OCI-LY3 (cell line): ENCODE data around the gene AGAP2.

ENCODE experiments used
- CTCF ChIP-seq: fragments of 200-600, 300-600 bp; sonication (generic); IDR thresholded peaks from 2 replicates; pipeline ENCODE4 v1.5.1; 2014; ENCODE audit warnings: antibody characterized with exemption, low read length, low read depth
- EZH2phosphoT487 ChIP-seq: fragments of 200-600 bp; shearing (Covaris generic); IDR thresholded peaks from 2 replicates; pipeline ENCODE4 v1.6.1; 2018; ENCODE audit warnings: antibody characterized with exemption, mixed run types, low read depth

- TF ChIP-seq CTCF, result no peak
- no peak for TF ChIP-seq EZH2phosphoT487
Measured at GRCh38 chr12:57717131-57717530, 21.4 kb downstream of the AGAP2 start.
